ENCODE results near the gene P4HA2.
A peak's percentile ranks its signal among the peaks of the same experiment; 100 is the strongest.

The P4HA2 gene

DNA sequence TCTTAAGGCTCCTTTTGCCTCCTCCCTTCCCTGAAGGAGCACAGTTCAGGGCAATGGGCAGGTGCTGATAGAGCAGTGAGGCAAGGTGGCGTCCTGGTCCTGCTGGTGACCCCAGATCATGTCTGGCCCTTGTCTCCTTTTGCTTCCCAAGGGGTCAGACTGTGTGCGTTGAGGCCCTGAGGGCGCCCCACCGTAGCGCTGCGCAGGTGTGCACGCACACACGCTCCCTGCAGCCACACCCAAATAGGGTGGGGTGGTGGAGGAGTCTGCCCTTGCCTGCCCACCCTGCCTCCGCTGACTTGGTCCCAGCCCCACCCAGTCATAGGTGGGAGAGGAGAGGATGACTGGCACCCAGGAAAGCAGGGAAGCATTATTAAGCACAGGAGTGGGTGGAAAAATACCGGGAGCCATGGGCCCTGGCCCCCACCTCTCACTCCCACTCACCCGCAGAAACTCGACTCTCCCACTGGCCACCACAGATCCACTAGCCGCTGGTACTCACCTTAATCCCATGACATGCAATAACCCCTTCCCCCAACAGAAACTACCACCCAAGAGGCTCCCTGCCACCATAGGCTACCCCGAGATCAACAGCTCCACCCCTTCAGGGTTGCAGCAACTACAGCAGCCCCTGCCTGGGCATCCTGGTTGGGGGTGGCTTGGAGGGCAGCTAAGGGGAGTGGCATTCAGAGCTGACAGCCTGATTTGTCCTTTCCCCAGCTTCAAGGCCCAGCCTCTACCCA lies 46.6 kb upstream of the P4HA2 start:
- Histone ChIP-seq H3K36me3 (ENCODE audit: insufficient read depth, low read length) (no peaks in the 10 kb centered on the region), H3K9me2 (replicated peaks; ENCODE audit: low read depth, low read length) (no peaks in the 10 kb centered on the region), H3K9me3 (ENCODE audit: insufficient read depth, low read depth, low read length) (no peaks in the 10 kb centered on the region), H3K27me3 (ENCODE audit: insufficient read depth, low read length, poor library complexity, severe bottlenecking) (no peaks in the 10 kb centered on the region), H3F3A (ENCODE audit: low read depth) (no peaks in the 10 kb centered on the region), H3K4me2 (ENCODE audit: low read depth, low read length, poor library complexity, severe bottlenecking) (no peak overlapping the region), H3K4me1 (ENCODE audit: insufficient read depth, low read length, poor library complexity, severe bottlenecking) (peaks cover 3% of the 10 kb centered on the region), H3K9ac (ENCODE audit: low read depth, low read length, poor library complexity, severe bottlenecking) (no peak overlapping the region), H3K4me3 (ENCODE audit: low read length, poor library complexity, severe bottlenecking) (no peak overlapping the region), H3K79me2 (ENCODE audit: insufficient read depth, low read length) (no peaks in the 10 kb centered on the region), H4K20me1 (ENCODE audit: insufficient read depth, low read length, poor library complexity, severe bottlenecking) (no peaks in the 10 kb centered on the region), H2AFZ (ENCODE audit: low read length) (no peak overlapping the region)
- no peak for TF ChIP-seq EZH2phosphoT487 (IDR thresholded peaks at IDR 0.05; ENCODE audit: borderline replicate concordance)
- TF ChIP-seq, protein P1, sequence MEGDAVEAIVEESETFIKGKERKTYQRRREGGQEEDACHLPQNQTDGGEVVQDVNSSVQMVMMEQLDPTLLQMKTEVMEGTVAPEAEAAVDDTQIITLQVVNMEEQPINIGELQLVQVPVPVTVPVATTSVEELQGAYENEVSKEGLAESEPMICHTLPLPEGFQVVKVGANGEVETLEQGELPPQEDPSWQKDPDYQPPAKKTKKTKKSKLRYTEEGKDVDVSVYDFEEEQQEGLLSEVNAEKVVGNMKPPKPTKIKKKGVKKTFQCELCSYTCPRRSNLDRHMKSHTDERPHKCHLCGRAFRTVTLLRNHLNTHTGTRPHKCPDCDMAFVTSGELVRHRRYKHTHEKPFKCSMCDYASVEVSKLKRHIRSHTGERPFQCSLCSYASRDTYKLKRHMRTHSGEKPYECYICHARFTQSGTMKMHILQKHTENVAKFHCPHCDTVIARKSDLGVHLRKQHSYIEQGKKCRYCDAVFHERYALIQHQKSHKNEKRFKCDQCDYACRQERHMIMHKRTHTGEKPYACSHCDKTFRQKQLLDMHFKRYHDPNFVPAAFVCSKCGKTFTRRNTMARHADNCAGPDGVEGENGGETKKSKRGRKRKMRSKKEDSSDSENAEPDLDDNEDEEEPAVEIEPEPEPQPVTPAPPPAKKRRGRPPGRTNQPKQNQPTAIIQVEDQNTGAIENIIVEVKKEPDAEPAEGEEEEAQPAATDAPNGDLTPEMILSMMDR (conservative IDR thresholded peaks at IDR 0.05; ENCODE audit: low read length) = no peak

DNA sequence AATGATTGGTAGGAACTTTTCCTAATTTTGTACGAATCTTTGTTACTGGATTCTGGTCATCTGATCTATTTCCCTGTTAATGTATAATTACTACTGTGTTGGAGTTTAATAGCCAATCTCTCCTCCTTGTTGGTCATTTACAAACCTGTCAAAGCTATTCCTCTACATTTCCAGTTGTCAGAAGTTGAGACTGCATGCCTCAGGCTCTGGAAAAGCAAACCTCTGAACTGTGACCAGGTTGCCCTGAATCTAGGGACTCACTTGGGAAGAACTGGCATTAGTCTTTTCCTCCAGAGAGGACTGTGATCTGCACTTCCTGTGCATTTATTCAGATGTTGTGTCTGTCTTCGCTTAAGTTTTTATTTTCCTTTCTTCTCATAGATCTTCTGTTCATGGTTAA lies 46.0 kb upstream of the P4HA2 start:
- TF ChIP-seq EZH2phosphoT487 (IDR thresholded peaks at IDR 0.05; ENCODE audit: borderline replicate concordance) = no peak
- TF ChIP-seq, protein P1 (conservative IDR thresholded peaks at IDR 0.05; ENCODE audit: low read length) = no peak
- Histone ChIP-seq H3K36me3 (ENCODE audit: insufficient read depth, low read length) (no peaks in the 10 kb centered on the region), H3F3A (ENCODE audit: low read depth) (no peaks in the 10 kb centered on the region), H3K9ac (ENCODE audit: low read depth, low read length, poor library complexity, severe bottlenecking) (no peak overlapping the region), H3K9me2 (replicated peaks; ENCODE audit: low read depth, low read length) (no peaks in the 10 kb centered on the region), H4K20me1 (ENCODE audit: insufficient read depth, low read length, poor library complexity, severe bottlenecking) (no peaks in the 10 kb centered on the region), H3K4me2 (ENCODE audit: low read depth, low read length, poor library complexity, severe bottlenecking) (no peak overlapping the region), H2AFZ (ENCODE audit: low read length) (0 out of 2 replicates have a peak overlapping the region, but pooled peaks have one; percentile 57), H3K79me2 (ENCODE audit: insufficient read depth, low read length) (no peaks in the 10 kb centered on the region), H3K4me3 (ENCODE audit: low read length, poor library complexity, severe bottlenecking) (no peak overlapping the region), H3K4me1 (ENCODE audit: insufficient read depth, low read length, poor library complexity, severe bottlenecking) (peaks cover 3% of the 10 kb centered on the region), H3K27me3 (ENCODE audit: insufficient read depth, low read length, poor library complexity, severe bottlenecking) (no peaks in the 10 kb centered on the region), H3K9me3 (ENCODE audit: insufficient read depth, low read depth, low read length) (no peaks in the 10 kb centered on the region)

DNA sequence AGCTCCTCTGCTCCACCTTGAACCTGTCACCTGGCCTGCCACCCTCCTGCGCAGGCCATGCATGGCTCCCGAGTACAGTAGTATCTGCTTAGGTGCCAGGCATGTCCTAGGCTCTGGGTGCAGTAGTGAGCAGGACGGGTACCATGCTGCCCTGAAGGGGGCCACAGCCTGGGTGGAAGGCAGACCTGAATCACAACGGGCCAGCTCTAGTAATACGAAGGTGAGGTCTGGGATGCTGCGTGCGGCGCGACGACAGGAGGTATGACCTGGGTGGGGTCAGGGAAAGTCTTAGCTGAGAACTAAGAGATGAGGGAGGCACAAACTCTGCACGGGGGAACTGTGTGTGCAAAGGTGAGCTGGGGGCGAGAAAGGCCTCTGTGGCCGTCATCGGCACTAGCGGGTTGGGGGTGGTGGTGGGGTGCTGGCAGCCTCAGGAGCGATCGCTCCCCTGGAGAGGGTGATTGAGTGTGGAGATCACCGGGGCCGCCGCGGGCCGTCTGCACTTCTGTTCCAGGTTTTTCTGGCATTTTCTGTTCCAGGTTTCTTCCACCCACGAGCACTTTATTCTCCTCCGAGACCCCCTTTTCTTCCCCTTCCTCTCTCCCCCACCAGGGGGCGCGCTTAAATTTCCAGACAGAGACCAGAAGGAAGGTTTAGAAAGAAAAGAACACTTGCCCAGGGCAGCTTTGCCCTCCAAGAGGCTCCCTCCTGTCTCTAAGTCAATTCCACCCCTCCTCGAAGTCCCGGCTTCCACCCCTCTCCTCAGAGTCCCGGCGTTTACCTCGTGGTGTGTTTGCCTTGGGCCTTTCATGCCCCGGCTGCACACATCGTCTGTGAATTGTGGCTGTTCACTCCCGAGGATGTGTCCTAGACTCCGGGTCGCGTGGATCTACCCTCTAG lies 44.9 kb upstream of the P4HA2 start:
- Histone ChIP-seq H4K20me1 (ENCODE audit: insufficient read depth, low read length, poor library complexity, severe bottlenecking) (no peaks in the 10 kb centered on the region), H3K9me3 (ENCODE audit: insufficient read depth, low read depth, low read length) (no peaks in the 10 kb centered on the region), H3K9me2 (replicated peaks; ENCODE audit: low read depth, low read length) (no peaks in the 10 kb centered on the region), H3K36me3 (ENCODE audit: insufficient read depth, low read length) (no peaks in the 10 kb centered on the region), H2AFZ (ENCODE audit: low read length) (peak overlapping the region; percentile 43; the same call in 1 of the 2 replicates), H3K27me3 (ENCODE audit: insufficient read depth, low read length, poor library complexity, severe bottlenecking) (no peaks in the 10 kb centered on the region), H3K79me2 (ENCODE audit: insufficient read depth, low read length) (no peaks in the 10 kb centered on the region), H3F3A (ENCODE audit: low read depth) (no peaks in the 10 kb centered on the region), H3K9ac (ENCODE audit: low read depth, low read length, poor library complexity, severe bottlenecking) (no peak overlapping the region), H3K4me3 (ENCODE audit: low read length, poor library complexity, severe bottlenecking) (no peak overlapping the region), H3K4me1 (ENCODE audit: insufficient read depth, low read length, poor library complexity, severe bottlenecking) (peaks cover 3% of the 10 kb centered on the region), H3K4me2 (ENCODE audit: low read depth, low read length, poor library complexity, severe bottlenecking) (no peak overlapping the region)
- TF ChIP-seq, protein P1 (conservative IDR thresholded peaks at IDR 0.05; ENCODE audit: low read length) = peak; percentile 60
- TF ChIP-seq EZH2phosphoT487 (IDR thresholded peaks at IDR 0.05; ENCODE audit: borderline replicate concordance) = no peak
